22Rv1 (cell line): Measurements from ENCODE around the gene CDC16.

Experiments used
- CTCF ChIP-seq: fragments of 450-650 bp; IDR thresholded peaks from 2 replicates; pipeline ENCODE4 v1.5.1; 2017; ENCODE audit warnings: mild to moderate bottlenecking
- ZFX ChIP-seq: fragments of 450-650 bp; IDR thresholded peaks from 2 replicates; pipeline ENCODE4 v1.6.1; 2017; ENCODE audit warnings: antibody characterized with exemption, borderline replicate concordance

GRCh38 chr13:114236227-114236626, 1.5 kb downstream of the CDC16 start:
- TF ChIP-seq CTCF (no peak), ZFX (no peak)
